Skeletal muscle satellite cell (primary cell): ENCODE results near the gene WDR55.
A peak's percentile ranks its signal among the peaks of the same experiment; 100 is the strongest.
"Not testable (repeated sequence)": the region's sequence is repeated elsewhere in the genome, so short reads cannot be mapped to it uniquely, and the experiment has no call there.

Experiments
- H3K27me3 ChIP-seq: 2 replicates; pipeline ENCODE4 v1.7.0; 2013; ENCODE audit warnings: low read length; ENCODE audit not compliant: control insufficient read depth, insufficient read depth
- H3K36me3 ChIP-seq: 2 replicates; pipeline ENCODE4 v1.7.0; 2013; ENCODE audit warnings: mild to moderate bottlenecking, control low read depth, low read length; ENCODE audit not compliant: insufficient read depth
- H3K4me1 ChIP-seq: 2 replicates; pipeline ENCODE4 v1.7.0; 2013; ENCODE audit warnings: low read length; ENCODE audit not compliant: control insufficient read depth, insufficient read depth
- H3K4me2 ChIP-seq: 2 replicates; pipeline ENCODE4 v1.7.0; 2013; ENCODE audit warnings: mild to moderate bottlenecking, low read length
- H3K4me3 ChIP-seq: 2 replicates; pipeline ENCODE4 v1.7.0; 2013; ENCODE audit warnings: low read length
- H3K9ac ChIP-seq: 2 replicates; pipeline ENCODE4 v1.7.0; 2013; ENCODE audit warnings: mild to moderate bottlenecking, low read depth, low read length, moderate library complexity
- H3K9me3 ChIP-seq: replicated peaks from 2 replicates; pipeline ENCODE4 v1.7.0; 2013; ENCODE audit warnings: mild to moderate bottlenecking, control low read depth, low read length
- small RNA-seq: library from RNA; depleted of rRNA; stranded (forward); fragments of <200 nt; gene quantifications from one replicate; pipeline ENCODE3, GENCODE V24; 2012

Gene WDR55

GRCh38 chr5:140718266-140718592 lies 53.5 kb downstream of the WDR55 start:
- no peaks in the 10 kb centered on the region for H3K9me3 ChIP-seq
- peaks cover 5% of the 10 kb centered on the region for H3K4me1 ChIP-seq
- H3K27me3 ChIP-seq: no peaks in the 10 kb centered on the region
- H3K36me3 ChIP-seq: no peaks in the 10 kb centered on the region
- H3K9ac ChIP-seq: no peak overlapping the region
- H3K4me3 ChIP-seq: peak overlapping the region; percentile 43
- peak overlapping the region; percentile 67 for H3K4me2 ChIP-seq

DNA sequence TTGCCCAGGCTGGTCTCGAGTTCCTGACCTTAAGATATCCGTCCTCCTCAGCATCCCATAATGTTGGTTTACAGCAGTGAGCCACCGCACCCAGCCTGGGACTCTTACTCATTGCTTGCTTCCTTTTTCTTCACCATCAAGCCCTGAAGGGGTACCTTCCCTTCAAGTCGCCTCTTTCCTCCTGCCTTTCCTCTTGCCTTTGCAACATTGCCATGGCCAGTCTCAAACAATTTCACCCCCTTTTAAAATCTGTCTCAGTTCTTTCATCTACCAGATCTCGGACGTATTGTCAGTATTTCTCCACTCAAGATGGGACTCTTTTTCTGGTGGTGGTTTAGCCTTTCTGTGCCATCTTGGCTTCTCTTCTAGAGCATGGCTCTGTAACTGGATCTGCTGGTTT lies 56.0 kb downstream of the WDR55 start:
- H3K27me3 ChIP-seq: not testable (repeated sequence)

DNA sequence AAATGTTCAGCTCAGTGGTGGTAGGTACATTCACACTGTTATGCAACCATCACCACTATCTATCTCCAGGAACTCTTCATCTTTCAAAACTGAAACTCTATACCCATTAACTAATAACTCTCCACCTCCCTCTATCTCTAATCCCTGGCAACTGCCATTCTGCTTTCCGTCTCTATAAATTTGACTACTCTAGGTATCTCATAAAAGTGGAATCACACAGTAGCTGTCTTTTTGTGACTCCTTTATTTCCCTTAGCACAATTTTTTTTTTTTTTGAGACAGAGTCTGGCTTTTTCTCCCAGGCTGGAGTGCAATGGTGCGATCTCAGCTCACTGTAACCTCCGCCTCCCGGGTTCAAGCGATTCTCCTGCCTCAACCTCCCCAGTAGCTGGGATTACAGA lies 56.7 kb downstream of the WDR55 start:
- not testable (repeated sequence) for H3K4me2 ChIP-seq, H3K9me3 ChIP-seq, H3K9ac ChIP-seq, H3K27me3 ChIP-seq, H3K36me3 ChIP-seq, H3K4me1 ChIP-seq, H3K4me3 ChIP-seq

More for the DNA sequence above, 56.0 kb downstream of the WDR55 start:
- not testable (repeated sequence) for H3K9ac ChIP-seq, H3K4me3 ChIP-seq, H3K4me1 ChIP-seq, H3K9me3 ChIP-seq, H3K4me2 ChIP-seq, H3K36me3 ChIP-seq

Small RNAs within 50 kb of the gene (small RNA-seq; reads per million reads assigned to genes)
- 57.3 reads per million, percentile 96 among the genes with 10 or more reads in this experiment for gene VTRNA1-1
- 27.0 reads per million, percentile 94 among the genes with 10 or more reads in this experiment for gene VTRNA1-2
